SH-SY5Y (cell line): ENCODE data around the gene FGF19.

Source experiments
- GATA2 ChIP-seq: IDR thresholded peaks from 2 replicates; pipeline ENCODE4 v1.6.1; 2011; ENCODE audit warnings: mild to moderate bottlenecking, low read depth, low read length
- GATA3 ChIP-seq: IDR thresholded peaks from 2 replicates; pipeline ENCODE4 v1.6.1; 2011; ENCODE audit warnings: low read depth, mild to moderate bottlenecking, low read length, moderate library complexity

GRCh38 chr11:69654660-69655478 is 49.0 kb downstream of the FGF19 start:
- no peak for TF ChIP-seq GATA2
- no peak for TF ChIP-seq GATA3
